ENCODE data around the gene BFSP1.

BFSP1 gene

GRCh38 chr20:17467120-17467655 is 64.0 kb downstream of the BFSP1 start:
- DNase-seq (ENCODE audit: low read depth, low spot score), result no peak

- no peak for DNase-seq (ENCODE audit: low read depth, low spot score)
These were observed 64.5 kb downstream of the BFSP1 start for GRCh38 chr20:17466641-17467040.

GRCh38 chr20:17465236-17465635 is 65.9 kb downstream of the BFSP1 start:
- DNase-seq (ENCODE audit: low read depth, low spot score), result no peak

GRCh38 chr20:17463711-17464110 is 67.5 kb downstream of the BFSP1 start:
- DNase-seq (ENCODE audit: low read depth, low spot score), result no peak

DNA sequence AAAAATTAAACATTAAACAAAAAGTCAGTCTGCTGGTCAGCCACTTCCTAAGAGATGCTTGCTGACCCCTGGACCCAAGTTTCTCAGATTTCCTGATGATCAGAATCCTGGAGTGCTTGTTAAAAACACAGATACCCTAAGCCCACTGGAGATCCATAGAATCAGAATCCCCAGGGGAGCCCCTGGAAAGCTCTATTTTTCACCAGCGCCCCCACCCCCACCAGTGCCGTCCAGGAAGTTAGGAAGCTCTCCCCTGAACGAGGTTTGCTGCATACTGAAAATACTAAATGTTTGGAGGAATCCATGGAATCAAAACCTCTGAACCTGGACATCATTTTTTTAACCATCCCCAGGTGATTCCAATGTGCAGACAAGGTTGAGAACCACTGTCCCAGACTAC is 69.2 kb downstream of the BFSP1 start:
- DNase-seq (ENCODE audit: low read depth, low spot score), result no peak

GRCh38 chr20:17460119-17460518 is 71.1 kb downstream of the BFSP1 start:
- no peak for DNase-seq (ENCODE audit: low read depth, low spot score)

GRCh38 chr20:17457588-17458190 is 73.5 kb downstream of the BFSP1 start:
- DNase-seq (ENCODE audit: low read depth, low spot score), result no peak

GRCh38 chr20:17457079-17457478 is 74.1 kb downstream of the BFSP1 start:
- DNase-seq (ENCODE audit: low read depth, low spot score), result no peak

DNA sequence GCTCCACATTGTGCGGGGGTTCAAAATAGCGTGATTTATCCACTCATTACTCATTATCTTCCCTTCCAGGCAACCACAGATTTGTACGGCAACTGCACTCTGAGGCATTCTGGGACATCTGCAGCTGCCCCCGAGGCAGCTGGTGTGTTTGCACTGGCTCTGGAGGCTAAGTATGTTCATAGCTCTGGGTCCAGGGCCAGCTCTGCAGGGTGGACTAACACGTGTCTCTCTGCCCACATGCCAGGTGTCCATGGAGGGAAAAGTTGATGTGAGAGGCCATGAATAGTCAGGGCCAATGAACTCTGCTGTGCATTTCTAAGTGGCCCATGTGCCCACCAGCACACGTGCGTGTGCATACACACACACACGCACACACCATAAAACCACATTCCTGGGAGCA is 74.9 kb downstream of the BFSP1 start:
- no peak for DNase-seq (ENCODE audit: low read depth, low spot score)

- DNase-seq (ENCODE audit: low read depth, low spot score), result no peak
These were observed 77.6 kb downstream of the BFSP1 start for GRCh38 chr20:17453592-17453991.

DNA sequence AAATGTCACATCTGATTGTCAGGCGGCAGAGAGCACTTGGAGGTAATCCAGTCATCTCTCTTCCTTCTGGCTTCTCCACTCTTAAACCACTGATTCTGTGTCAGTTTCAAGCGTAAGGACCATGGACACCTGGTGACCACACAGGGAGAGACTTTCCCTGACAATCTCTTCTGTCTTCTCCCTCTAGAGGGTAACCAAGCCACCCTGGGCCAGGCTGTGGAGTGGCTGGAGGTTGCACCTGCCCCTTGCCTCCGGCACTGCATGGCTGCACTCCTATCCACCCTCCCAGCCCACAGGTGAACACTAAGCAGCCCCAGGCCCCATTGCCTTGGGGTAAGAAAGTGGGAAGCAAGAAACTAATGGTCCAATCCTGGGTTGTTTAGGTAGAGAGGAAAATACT is 78.7 kb downstream of the BFSP1 start:
- DNase-seq (ENCODE audit: low read depth, low spot score), result no peak

- no peak for DNase-seq (ENCODE audit: low read depth, low spot score)
These were observed 82.1 kb downstream of the BFSP1 start for GRCh38 chr20:17449031-17449430.

DNA sequence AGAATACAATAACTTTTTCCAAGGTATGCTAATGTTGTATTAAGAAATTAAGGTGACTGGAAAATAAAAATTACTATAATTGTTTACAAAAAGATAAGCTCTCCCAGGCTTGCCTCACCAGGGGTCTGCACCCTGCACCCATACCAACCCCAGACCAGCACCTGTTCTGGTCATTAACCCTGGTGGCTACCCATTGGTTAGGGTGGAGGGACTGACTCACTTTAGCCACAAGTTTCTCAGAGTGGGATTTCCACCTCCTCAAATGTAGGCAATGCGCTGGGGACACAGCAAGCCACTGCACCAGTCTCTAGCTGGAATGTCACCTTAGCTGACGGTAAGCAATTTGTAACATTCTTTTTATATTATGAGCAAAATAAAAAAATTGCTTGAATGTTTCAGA is 83.1 kb downstream of the BFSP1 start:
- DNase-seq (ENCODE audit: low read depth, low spot score), result no peak

DNA sequence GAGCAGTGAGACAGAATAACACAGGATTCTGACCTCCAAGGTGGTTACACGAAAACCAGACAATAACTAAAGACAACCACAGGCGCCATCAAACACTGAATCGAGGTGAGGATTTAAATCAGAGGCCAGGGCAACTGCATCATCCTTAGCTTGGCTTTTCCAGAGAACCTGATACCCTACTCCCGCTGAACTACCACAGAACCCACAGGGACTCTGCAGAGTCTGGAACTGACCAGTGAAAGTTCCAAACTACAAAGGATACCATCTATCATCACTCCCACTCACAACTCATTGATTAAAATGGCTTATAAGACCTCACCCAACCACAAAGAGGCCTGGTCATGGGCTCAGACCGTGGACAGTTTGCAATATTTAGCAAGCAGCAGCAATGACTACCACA is 85.0 kb downstream of the BFSP1 start:
- DNase-seq (ENCODE audit: low read depth, low spot score), result no peak

DNA sequence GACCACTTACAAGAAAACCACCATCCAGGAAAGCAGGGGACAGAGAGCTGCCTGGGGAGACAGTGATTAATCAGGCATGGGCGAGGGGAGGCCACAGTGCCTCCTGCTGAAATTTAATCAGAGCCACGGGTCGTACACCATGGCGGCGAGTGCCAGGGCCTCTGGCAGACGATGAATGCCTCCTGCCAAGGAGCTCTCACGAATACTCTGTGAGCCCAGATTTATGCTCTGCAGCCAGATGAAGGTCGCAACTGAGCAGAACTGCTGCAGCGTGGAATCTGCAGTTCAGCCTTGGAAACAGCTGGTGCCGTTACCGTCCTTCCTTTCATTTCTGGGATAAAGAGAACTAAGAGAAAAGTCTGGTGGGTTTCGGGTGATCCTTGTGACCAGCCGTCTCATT is 85.6 kb downstream of the BFSP1 start:
- no peak for DNase-seq (ENCODE audit: low read depth, low spot score)

DNA sequence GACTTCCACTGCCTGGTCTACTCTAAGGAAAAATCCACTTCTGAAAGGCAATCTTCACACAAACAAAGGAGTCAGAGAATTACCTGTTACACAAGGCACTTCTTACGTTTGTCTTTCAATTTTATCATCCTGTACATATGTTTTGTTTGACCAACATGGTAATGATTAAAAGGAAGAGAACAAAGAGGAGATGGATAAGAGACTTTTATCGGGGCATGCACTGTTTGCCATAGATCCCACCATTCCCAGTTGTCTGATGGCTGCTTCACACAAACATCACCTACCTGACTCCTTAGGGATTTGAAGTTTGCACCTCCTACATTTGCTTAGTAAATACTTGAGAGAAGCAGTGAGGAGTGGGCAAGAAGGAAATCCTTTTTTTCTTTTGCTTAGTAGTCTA is 87.1 kb downstream of the BFSP1 start:
- no peak for DNase-seq (ENCODE audit: low read depth, low spot score)

All from iPS DF 19.7 (cell line).